Esophagus muscularis mucosa (tissue), 4 donors: ENCODE results near the gene DTX3. TPM values are rescaled to one million over a fixed set of nuclear protein-coding genes. Genes with fewer than 3 reads are reported as not detected.
A peak's percentile ranks its signal among the peaks of the same experiment; 100 is the strongest.
"Not testable (repeated sequence)": the region's sequence is repeated elsewhere in the genome, so short reads cannot be mapped to it uniquely, and the experiment has no call there.

ENCODE experiments used
- DNase-seq: peaks from one replicate; pipeline ENCODE4 v3.0.0-alpha.2; 2017; ENCODE audit errors: extremely low spot score
- H3K27ac ChIP-seq, 4 donors: fragments of 200-600 bp; sonication (generic); replicated peaks in 1 of 4; 1 replicate in 3 of 4; 2 replicates in 1 of 4; pipeline ENCODE4 v1.5.1; 2016 to 2019; ENCODE audit warnings: mild to moderate bottlenecking in 1 of 4
- H3K27me3 ChIP-seq, 4 donors: fragments of 200-600 bp; sonication (generic); one replicate each; pipeline versions ENCODE4 v1.5.1 to v1.6.0; 2016 to 2019
- H3K36me3 ChIP-seq, 4 donors: fragments of 200-600 bp; sonication (generic); one replicate each; pipeline ENCODE4 v1.5.1; 2016 to 2019
- H3K4me1 ChIP-seq, 4 donors: fragments of 200-600 bp; sonication (generic); one replicate each; pipeline ENCODE4 v1.5.1; 2016 to 2019
- H3K4me3 ChIP-seq, 4 donors: fragments of 200-600 bp; sonication (generic); 1 replicate in 2 of 4; 2 replicates in 2 of 4; pipeline ENCODE4 v1.5.1; 2016 to 2019; ENCODE audit warnings: mild to moderate bottlenecking in 4 of 4, moderate library complexity in 1 of 4
- H3K9me3 ChIP-seq, 4 donors: fragments of 200-600 bp; sonication (generic); 1 replicate in 3 of 4; 2 replicates in 1 of 4; pipeline ENCODE4 v1.5.1; 2016 to 2019
- CTCF ChIP-seq, 3 experiments: fragments of 200-600 bp in 2 of 3; fragments of 450-650 bp in 1 of 3; sonication (generic) in 2 of 3; IDR thresholded peaks; one replicate each; pipeline ENCODE4 v1.5.1; 2017 to 2019; ENCODE audit warnings: antibody characterized with exemption in 3 of 3, mild to moderate bottlenecking in 2 of 3, moderate library complexity in 1 of 3
- EP300 ChIP-seq: sonication (generic); formaldehyde crosslinking; IDR thresholded peaks from one replicate; pipeline ENCODE4 v1.6.1; 2017; ENCODE audit warnings: antibody characterized with exemption
- POLR2A ChIP-seq: fragments of 450-650 bp; IDR thresholded peaks from one replicate; pipeline ENCODE4 v1.6.1; 2017; ENCODE audit warnings: antibody characterized with exemption, moderate library complexity, mild to moderate bottlenecking, low read depth
- POLR2AphosphoS5 ChIP-seq, 2 donors: sonication (generic); formaldehyde crosslinking; IDR thresholded peaks; one replicate each; pipeline ENCODE4 v1.6.1; 2017; ENCODE audit warnings: antibody characterized with exemption in 2 of 2
- WGBS: methylation state at CpG from one replicate; pipeline ENCODE4 v1.1.5; 2018; 5-methylcytosine and 5-hydroxymethylcytosine counted together
- intact Hi-C: fragments of 100-400 bp; cut with DNase I; formaldehyde crosslinking; loops from one replicate; pipeline ENCODE4 v1.15.1; 2023
- total RNA-seq, 4 donors: library from RNA; depleted of rRNA; stranded (reverse); fragments of >200 nt; gene quantifications; one replicate each; pipeline versions ENCODE4 v1.1.0 to v1.2.1, GENCODE V29; 2016

The DTX3 gene
- total RNA-seq, 4 donors from 2014 or later = 39.0 to 68.6 (median 46.8) TPM

- Histone ChIP-seq H3K27ac (peak overlapping the region in 2 of 4 donors; percentile 37 to 40), H3K36me3 (peaks cover 9 to 47% (median 24%) of the 10 kb centered on the region in 4 donors), H3K4me1 (peaks cover 47 to 78% (median 67%) of the 10 kb centered on the region in 4 donors), H3K9me3 (no peaks in the 10 kb centered on the region), H3K4me3 (no peak overlapping the region), H3K27me3 (peaks cover 0 to 28% (median 3%) of the 10 kb centered on the region in 4 donors)
- intact Hi-C loops = no loop called here
- 66% methylated on average over 3 of the region's 3 CpGs for WGBS
- TF ChIP-seq EP300 (no peak), CTCF (IDR thresholded peaks at IDR 0.05) (no peak), POLR2AphosphoS5 (IDR thresholded peaks at IDR 0.05) (no peak), POLR2A (no peak)
- no peak for DNase-seq
Observed at GRCh38 chr12:57616383-57617101, 11.9 kb downstream of the DTX3 start.

- Histone ChIP-seq H3K4me1 (peaks cover 42 to 71% (median 59%) of the 10 kb centered on the region in 4 donors), H3K36me3 (peaks cover 9 to 52% (median 24%) of the 10 kb centered on the region in 4 donors), H3K27ac (no peak overlapping the region), H3K4me3 (no peak overlapping the region), H3K9me3 (no peaks in the 10 kb centered on the region), H3K27me3 (peaks cover 0 to 29% (median 4%) of the 10 kb centered on the region in 4 donors)
- no peak for DNase-seq
- intact Hi-C loops = no loop called here
- WGBS = 51% methylated on average over 8 of the region's 11 CpGs
- TF ChIP-seq POLR2AphosphoS5 (IDR thresholded peaks at IDR 0.05) (no peak), POLR2A (no peak), CTCF (IDR thresholded peaks at IDR 0.05) (no peak), EP300 (no peak)
Observed at GRCh38 chr12:57617942-57618341, 13.3 kb downstream of the DTX3 start.

- H3K4me3 ChIP-seq, H3K27ac ChIP-seq, intact Hi-C loops, DNase-seq, H3K9me3 ChIP-seq: not testable (repeated sequence)
- Histone ChIP-seq H3K4me1 (peaks cover 37 to 66% (median 54%) of the 10 kb centered on the region in 4 donors), H3K36me3 (peaks cover 9 to 48% (median 24%) of the 10 kb centered on the region in 4 donors), H3K27me3 (peaks cover 0 to 29% (median 4%) of the 10 kb centered on the region in 4 donors)
- WGBS = 98% methylated on average over 6 of the region's 6 CpGs
Observed at GRCh38 chr12:57618431-57618830, 13.8 kb downstream of the DTX3 start.

GRCh38 chr12:57618966-57619433 is 14.4 kb downstream of the DTX3 start:
- Histone ChIP-seq H3K4me1 (peaks cover 32 to 61% (median 48%) of the 10 kb centered on the region in 4 donors), H3K4me3 (no peak overlapping the region), H3K27me3 (peaks cover 0 to 29% (median 4%) of the 10 kb centered on the region in 4 donors), H3K27ac (no peak overlapping the region), H3K36me3 (peaks cover 9 to 42% (median 22%) of the 10 kb centered on the region in 4 donors), H3K9me3 (no peaks in the 10 kb centered on the region)
- no peak for TF ChIP-seq POLR2A
- TF ChIP-seq POLR2AphosphoS5 (IDR thresholded peaks at IDR 0.05) = no peak
- no peak for TF ChIP-seq EP300
- WGBS = 74% methylated on average over 16 of the region's 16 CpGs
- intact Hi-C loops = no loop called here
- no peak for DNase-seq

GRCh38 chr12:57619434-57620244 is 15.0 kb downstream of the DTX3 start:
- H3K27me3 ChIP-seq = peaks cover 0 to 29% (median 4%) of the 10 kb centered on the region in 4 donors
- H3K4me1 ChIP-seq = peaks cover 30 to 54% (median 42%) of the 10 kb centered on the region in 4 donors
- DNase-seq = no peak
- no peaks in the 10 kb centered on the region for H3K9me3 ChIP-seq
- peaks cover 9 to 43% (median 20%) of the 10 kb centered on the region in 4 donors for H3K36me3 ChIP-seq
- TF ChIP-seq EP300 = no peak
- no peak for TF ChIP-seq POLR2A
- TF ChIP-seq POLR2AphosphoS5 (IDR thresholded peaks at IDR 0.05) = no peak
- no peak for TF ChIP-seq CTCF (IDR thresholded peaks at IDR 0.05)
- intact Hi-C loops = no loop called here
- no peak overlapping the region for H3K4me3 ChIP-seq
- no peak overlapping the region for H3K27ac ChIP-seq
- 51% methylated on average over 36 of the region's 46 CpGs for WGBS
